HUES6 (cell line): ENCODE measurements around the gene AFG1L.

Experiments
- H3K27ac ChIP-seq: 2 replicates; pipeline ENCODE4 v1.7.0; 2013; ENCODE audit warnings: low read depth, mild to moderate bottlenecking, low read length, inconsistent platforms
- H3K27me3 ChIP-seq: 2 replicates; pipeline ENCODE4 v1.6.1; 2013; ENCODE audit warnings: low read length; ENCODE audit not compliant: control insufficient read depth, insufficient read depth
- H3K36me3 ChIP-seq: 2 replicates; pipeline ENCODE4 v1.6.1; 2013; ENCODE audit warnings: low read length; ENCODE audit not compliant: control insufficient read depth, insufficient read depth
- H3K4me1 ChIP-seq: 2 replicates; pipeline ENCODE4 v1.6.1; 2013; ENCODE audit warnings: low read length; ENCODE audit not compliant: control insufficient read depth, insufficient read depth
- H3K4me3 ChIP-seq: 2 replicates; pipeline ENCODE4 v1.5.1; 2013; ENCODE audit warnings: low read depth, low read length
- H3K9ac ChIP-seq: one replicate; pipeline ENCODE4 v1.6.1; 2013; ENCODE audit warnings: mild to moderate bottlenecking, low read length
- H3K9me3 ChIP-seq: 2 replicates; pipeline ENCODE4 v1.6.1; 2013; ENCODE audit warnings: low read depth, low read length; ENCODE audit not compliant: control insufficient read depth, insufficient read depth

AFG1L gene

GRCh38 chr6:108454356-108454755 lies 159.5 kb downstream of the AFG1L start:
- H3K27me3 ChIP-seq: no peaks in the 10 kb centered on the region
- no peak overlapping the region for H3K27ac ChIP-seq
- H3K4me1 ChIP-seq: peaks cover 14% of the 10 kb centered on the region
- no peaks in the 10 kb centered on the region for H3K9me3 ChIP-seq
- H3K4me3 ChIP-seq: no peak overlapping the region
- H3K36me3 ChIP-seq: no peaks in the 10 kb centered on the region
- no peak overlapping the region for H3K9ac ChIP-seq

DNA sequence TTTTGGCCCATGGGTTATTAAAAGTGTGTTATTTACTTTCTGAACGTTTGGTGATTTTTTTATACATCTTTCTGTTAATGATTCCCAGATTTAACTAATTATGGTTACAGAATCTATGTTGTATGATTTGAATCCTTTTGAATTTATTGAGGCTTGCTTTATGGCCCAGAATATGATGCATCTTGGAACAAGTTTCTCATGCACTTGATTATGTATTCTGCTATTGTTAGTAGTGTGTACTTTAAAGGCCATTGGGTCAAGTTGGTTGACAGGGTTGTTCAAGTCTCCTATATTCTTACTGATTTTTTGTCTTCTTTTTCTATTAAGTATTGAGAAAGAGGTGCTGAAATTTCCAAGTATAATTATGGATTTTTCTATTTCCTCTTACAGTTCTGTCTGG lies 160.8 kb downstream of the AFG1L start:
- peaks cover 14% of the 10 kb centered on the region for H3K4me1 ChIP-seq
- H3K27me3 ChIP-seq: no peaks in the 10 kb centered on the region
- H3K9me3 ChIP-seq: no peaks in the 10 kb centered on the region
- H3K27ac ChIP-seq: no peak overlapping the region
- no peak overlapping the region for H3K4me3 ChIP-seq
- H3K9ac ChIP-seq: no peak overlapping the region
- H3K36me3 ChIP-seq: no peaks in the 10 kb centered on the region

DNA sequence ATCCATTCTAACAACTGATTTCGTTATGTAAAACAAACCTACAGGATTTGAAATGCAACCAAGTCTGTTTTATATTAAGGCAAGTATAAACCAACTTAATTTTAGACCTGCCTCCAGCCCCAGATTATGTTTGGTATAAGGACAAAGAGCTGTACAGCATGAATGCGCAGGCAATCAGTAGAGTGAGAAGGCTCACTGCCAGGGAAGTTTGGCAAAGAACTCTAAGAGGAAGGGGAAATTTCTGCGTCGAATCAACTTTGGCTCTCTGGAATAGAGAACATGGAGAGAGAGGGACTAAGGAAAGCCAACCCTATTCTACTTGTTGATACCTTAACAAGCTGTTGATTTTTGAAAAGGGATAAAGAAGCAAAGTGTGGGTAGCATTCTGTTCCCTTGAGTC lies 168.9 kb downstream of the AFG1L start:
- Histone ChIP-seq H3K27ac (no peak overlapping the region), H3K4me3 (no peak overlapping the region), H3K36me3 (no peaks in the 10 kb centered on the region), H3K9me3 (no peaks in the 10 kb centered on the region), H3K4me1 (peaks cover 6% of the 10 kb centered on the region; the same call in 1 of the 2 replicates), H3K9ac (no peak overlapping the region), H3K27me3 (no peaks in the 10 kb centered on the region)

GRCh38 chr6:108464418-108465097 lies 169.7 kb downstream of the AFG1L start:
- H3K27ac ChIP-seq: no peak overlapping the region
- H3K36me3 ChIP-seq: no peaks in the 10 kb centered on the region
- H3K27me3 ChIP-seq: no peaks in the 10 kb centered on the region
- no peak overlapping the region for H3K4me3 ChIP-seq
- no peak overlapping the region for H3K9ac ChIP-seq
- peaks cover 6% of the 10 kb centered on the region; the same call in 1 of the 2 replicates for H3K4me1 ChIP-seq
- H3K9me3 ChIP-seq: no peaks in the 10 kb centered on the region

GRCh38 chr6:108465098-108465495 lies 170.2 kb downstream of the AFG1L start:
- Histone ChIP-seq H3K27me3 (no peaks in the 10 kb centered on the region), H3K9ac (no peak overlapping the region), H3K4me1 (peaks cover 6% of the 10 kb centered on the region; the same call in 1 of the 2 replicates), H3K36me3 (no peaks in the 10 kb centered on the region), H3K4me3 (no peak overlapping the region), H3K9me3 (peaks cover 3% of the 10 kb centered on the region; the same call in 1 of the 2 replicates), H3K27ac (no peak overlapping the region)

DNA sequence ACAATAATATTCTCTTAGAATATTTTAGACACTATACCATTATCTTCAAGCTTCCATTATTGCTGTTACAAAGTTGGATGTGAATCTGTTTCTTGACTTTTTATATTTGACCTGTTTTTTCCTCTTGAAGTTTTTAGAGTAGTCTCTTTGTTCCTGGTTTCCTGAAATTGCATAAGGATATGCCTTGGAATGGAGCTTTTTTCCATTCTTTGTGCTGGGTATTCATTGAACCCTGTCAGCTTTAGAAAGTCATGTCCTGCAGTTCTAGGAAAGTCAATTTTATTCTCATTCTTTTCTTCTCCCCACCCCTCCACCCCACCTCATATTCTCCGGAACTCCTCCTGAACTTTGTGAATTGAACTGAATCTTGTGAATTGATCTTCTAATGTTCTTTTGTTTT lies 173.5 kb downstream of the AFG1L start:
- no peaks in the 10 kb centered on the region for H3K27me3 ChIP-seq
- H3K9ac ChIP-seq: no peak overlapping the region
- H3K4me1 ChIP-seq: peaks cover 6% of the 10 kb centered on the region; the same call in 1 of the 2 replicates
- H3K36me3 ChIP-seq: no peaks in the 10 kb centered on the region
- no peak overlapping the region for H3K27ac ChIP-seq
- no peak overlapping the region for H3K4me3 ChIP-seq
- peaks cover 3% of the 10 kb centered on the region; the same call in 1 of the 2 replicates for H3K9me3 ChIP-seq

DNA sequence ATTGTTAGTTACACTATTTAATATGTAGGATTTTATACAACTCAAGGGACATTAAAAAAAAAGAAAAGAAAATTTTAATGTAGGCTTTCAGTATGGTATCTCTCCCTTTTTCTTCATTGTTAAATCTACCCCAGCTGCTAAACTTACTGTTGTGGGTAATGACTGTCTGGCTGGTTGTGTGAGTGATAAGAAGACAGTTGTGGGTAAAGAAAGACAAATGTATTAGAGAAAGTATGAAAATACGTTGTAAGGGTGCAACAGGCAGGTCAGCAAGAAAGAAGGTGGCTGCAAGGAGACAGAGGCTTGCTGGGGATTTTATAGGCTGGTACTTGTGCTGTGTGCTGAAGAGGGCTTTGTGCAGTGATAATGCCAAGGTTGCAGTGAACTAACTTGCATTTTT lies 174.5 kb downstream of the AFG1L start:
- H3K9me3 ChIP-seq: peaks cover 3% of the 10 kb centered on the region; the same call in 1 of the 2 replicates
- no peaks in the 10 kb centered on the region for H3K36me3 ChIP-seq
- H3K27ac ChIP-seq: no peak overlapping the region
- no peak overlapping the region for H3K4me3 ChIP-seq
- H3K4me1 ChIP-seq: peaks cover under 1% of the 10 kb centered on the region; the same call in 1 of the 2 replicates
- H3K27me3 ChIP-seq: no peaks in the 10 kb centered on the region
- no peak overlapping the region for H3K9ac ChIP-seq

- peaks cover 3% of the 10 kb centered on the region; the same call in 1 of the 2 replicates for H3K9me3 ChIP-seq
- H3K36me3 ChIP-seq: no peaks in the 10 kb centered on the region
- H3K9ac ChIP-seq: no peak overlapping the region
- H3K4me3 ChIP-seq: no peak overlapping the region
- no peaks in the 10 kb centered on the region for H3K4me1 ChIP-seq
- no peaks in the 10 kb centered on the region for H3K27me3 ChIP-seq
- H3K27ac ChIP-seq: no peak overlapping the region
Observed at GRCh38 chr6:108473197-108473596, 178.3 kb downstream of the AFG1L start.

DNA sequence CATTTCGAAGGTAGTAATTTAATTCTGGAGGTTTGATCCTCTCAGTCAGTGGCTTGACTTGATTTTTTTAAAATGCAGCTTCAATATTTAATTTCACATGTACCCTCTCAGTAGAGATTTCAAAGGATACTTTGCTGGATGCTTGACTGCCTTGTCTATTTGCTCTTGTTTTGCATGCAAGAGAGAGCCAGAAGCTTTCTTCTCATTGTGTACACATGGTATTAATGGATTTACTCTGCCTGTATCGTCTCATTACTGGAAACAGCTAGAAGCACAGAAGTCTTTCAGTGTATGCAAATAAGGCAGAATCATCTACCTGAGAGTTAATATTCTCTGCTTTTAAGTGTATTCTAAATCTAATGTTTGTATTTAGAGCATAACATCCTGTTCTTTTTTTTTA lies 181.5 kb downstream of the AFG1L start:
- H3K4me1 ChIP-seq: no peaks in the 10 kb centered on the region
- no peak overlapping the region for H3K9ac ChIP-seq
- no peaks in the 10 kb centered on the region for H3K27me3 ChIP-seq
- H3K27ac ChIP-seq: no peak overlapping the region
- H3K9me3 ChIP-seq: no peaks in the 10 kb centered on the region
- H3K4me3 ChIP-seq: no peak overlapping the region
- H3K36me3 ChIP-seq: no peaks in the 10 kb centered on the region

DNA sequence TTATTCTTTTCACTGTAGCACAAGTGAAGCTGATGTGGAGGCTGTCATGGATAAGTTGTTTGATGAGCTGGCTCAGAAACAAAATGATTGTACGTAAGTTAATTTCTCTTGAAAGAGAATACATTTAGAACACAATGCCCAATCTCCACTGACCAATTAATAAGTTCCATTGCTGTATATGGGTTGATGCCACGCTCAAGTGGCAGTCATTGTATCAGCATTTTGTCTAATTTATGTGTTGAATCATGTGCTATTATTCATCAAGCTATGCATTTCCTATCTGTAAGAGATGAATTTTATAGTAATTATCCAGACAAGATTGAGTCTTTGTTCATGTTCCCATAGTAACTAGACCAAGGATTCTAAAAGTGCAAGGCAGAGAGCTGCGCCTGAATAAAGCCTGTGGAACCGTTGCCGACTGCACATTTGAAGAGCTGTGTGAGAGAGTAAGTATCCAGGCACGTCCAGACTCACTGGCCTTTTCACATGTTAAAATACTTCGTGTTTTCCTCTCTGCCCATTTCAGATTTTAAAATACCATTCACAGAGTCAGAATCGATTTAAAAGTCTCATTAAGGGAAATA lies 182.1 kb downstream of the AFG1L start:
- H3K4me1 ChIP-seq: no peaks in the 10 kb centered on the region
- H3K4me3 ChIP-seq: no peak overlapping the region
- no peaks in the 10 kb centered on the region for H3K9me3 ChIP-seq
- no peak overlapping the region for H3K9ac ChIP-seq
- no peaks in the 10 kb centered on the region for H3K27me3 ChIP-seq
- no peaks in the 10 kb centered on the region for H3K36me3 ChIP-seq
- no peak overlapping the region for H3K27ac ChIP-seq

- H3K4me3 ChIP-seq: no peak overlapping the region
- H3K4me1 ChIP-seq: no peaks in the 10 kb centered on the region
- H3K9ac ChIP-seq: no peak overlapping the region
- no peaks in the 10 kb centered on the region for H3K27me3 ChIP-seq
- H3K9me3 ChIP-seq: no peaks in the 10 kb centered on the region
- H3K36me3 ChIP-seq: no peaks in the 10 kb centered on the region
- H3K27ac ChIP-seq: no peak overlapping the region
Observed at GRCh38 chr6:108482559-108482958, 187.7 kb downstream of the AFG1L start.
